Progenitor cell of endocrine pancreas (in vitro differentiated cells): ENCODE data around the gene VDAC2. TPM values are rescaled to one million over a fixed set of nuclear protein-coding genes. Genes with fewer than 3 reads are reported as not detected.
A peak's percentile ranks its signal among the peaks of the same experiment; 100 is the strongest.
"Not testable (repeated sequence)": the region's sequence is repeated elsewhere in the genome, so short reads cannot be mapped to it uniquely, and the experiment has no call there.

Experiments
- DNase-seq: peaks from one replicate; pipeline ENCODE4 v3.0.0; 2021; ENCODE audit warnings: low spot score; ENCODE audit not compliant: unreplicated experiment
- H3K27ac Mint-ChIP-seq: 2 replicates; pipeline ENCODE4 v1.8.0; 2021; ENCODE audit warnings: mild to moderate bottlenecking, moderate library complexity, mixed read lengths
- H3K27me3 Mint-ChIP-seq: 2 replicates; pipeline ENCODE4 v1.8.0; 2021; ENCODE audit warnings: mixed read lengths
- H3K36me3 Mint-ChIP-seq: 2 replicates; pipeline ENCODE4 v1.8.0; 2022; ENCODE audit warnings: mixed read lengths; ENCODE audit not compliant: insufficient read depth
- H3K4me1 Mint-ChIP-seq: 2 replicates; pipeline ENCODE4 v1.8.0; 2021; ENCODE audit warnings: low read depth, mixed read lengths
- H3K4me3 Mint-ChIP-seq: 2 replicates; pipeline ENCODE4 v1.8.0; 2021; ENCODE audit warnings: low read depth, mild to moderate bottlenecking, moderate library complexity, mixed read lengths
- H3K9me3 Mint-ChIP-seq: 2 replicates; pipeline ENCODE4 v1.8.0; 2021; ENCODE audit warnings: low read depth, mixed read lengths
- CTCF ChIP-seq: fragments of 200-600 bp; sonication (generic); IDR thresholded peaks from one replicate; pipeline ENCODE4 v1.5.0; 2021; ENCODE audit warnings: antibody characterized with exemption, mild to moderate bottlenecking; ENCODE audit not compliant: unreplicated experiment
- total RNA-seq: library from RNA; stranded (reverse); gene quantifications from 2 replicates; pipeline ENCODE4 v1.2.1, GENCODE V29; 2021

Gene VDAC2
- total RNA-seq, 1 donor from 2014 or later: 142 TPM

GRCh38 chr10:75201793-75202307, 8.7 kb upstream of the VDAC2 start:
- no peak for TF ChIP-seq CTCF
- Mint-ChIP-seq H3K4me3 (no peak overlapping the region), H3K27ac (no peak overlapping the region)

GRCh38 chr10:75202321-75203045, 8.1 kb upstream of the VDAC2 start:
- H3K4me1 Mint-ChIP-seq: peaks cover 10% of the 10 kb centered on the region
- DNase-seq: no peak
- no peaks in the 10 kb centered on the region for H3K9me3 Mint-ChIP-seq
- peak overlapping the region; percentile 29 for H3K27ac Mint-ChIP-seq
- no peak for TF ChIP-seq CTCF
- H3K36me3 Mint-ChIP-seq: no peaks in the 10 kb centered on the region
- H3K4me3 Mint-ChIP-seq: no peak overlapping the region
- no peaks in the 10 kb centered on the region for H3K27me3 Mint-ChIP-seq

More at GRCh38 chr10:75201793-75202307, 8.7 kb upstream of the VDAC2 start:
- Mint-ChIP-seq H3K27me3 (no peaks in the 10 kb centered on the region), H3K36me3 (no peaks in the 10 kb centered on the region), H3K9me3 (no peaks in the 10 kb centered on the region), H3K4me1 (peaks cover 3% of the 10 kb centered on the region)
- no peak for DNase-seq

- not testable (repeated sequence) for H3K4me3 Mint-ChIP-seq, H3K27me3 Mint-ChIP-seq, H3K36me3 Mint-ChIP-seq, DNase-seq, H3K9me3 Mint-ChIP-seq
- H3K27ac Mint-ChIP-seq: peak overlapping the region; percentile 29
- peaks cover 13% of the 10 kb centered on the region for H3K4me1 Mint-ChIP-seq
Observed at GRCh38 chr10:75203046-75203620, 7.5 kb upstream of the VDAC2 start.

- H3K9me3 Mint-ChIP-seq: no peaks in the 10 kb centered on the region
- H3K27ac Mint-ChIP-seq: peak overlapping the region; percentile 62
- no peaks in the 10 kb centered on the region for H3K36me3 Mint-ChIP-seq
- no peak for TF ChIP-seq CTCF
- peaks cover 16% of the 10 kb centered on the region for H3K4me1 Mint-ChIP-seq
- no peak overlapping the region for H3K4me3 Mint-ChIP-seq
- no peaks in the 10 kb centered on the region for H3K27me3 Mint-ChIP-seq
- DNase-seq: no peak
Observed at GRCh38 chr10:75203724-75204123, 6.9 kb upstream of the VDAC2 start.

GRCh38 chr10:75205908-75206307, 4.7 kb upstream of the VDAC2 start:
- H3K27me3 Mint-ChIP-seq: no peaks in the 10 kb centered on the region
- DNase-seq: no peak
- H3K9me3 Mint-ChIP-seq: no peaks in the 10 kb centered on the region
- TF ChIP-seq CTCF: no peak
- H3K4me3 Mint-ChIP-seq: no peak overlapping the region
- peaks cover 16% of the 10 kb centered on the region for H3K4me1 Mint-ChIP-seq
- H3K36me3 Mint-ChIP-seq: no peaks in the 10 kb centered on the region
- no peak overlapping the region for H3K27ac Mint-ChIP-seq

- H3K36me3 Mint-ChIP-seq, H3K4me3 Mint-ChIP-seq, H3K9me3 Mint-ChIP-seq, DNase-seq, H3K27me3 Mint-ChIP-seq: not testable (repeated sequence)
- H3K27ac Mint-ChIP-seq: peak overlapping the region; percentile 7
- peaks cover 21% of the 10 kb centered on the region for H3K4me1 Mint-ChIP-seq
Observed at GRCh38 chr10:75206638-75207037, 4.0 kb upstream of the VDAC2 start.
